OCI-LY1 (cell line): ENCODE results near the gene TMC7.

Source experiments
- H2AFZ ChIP-seq: fragments of 200-600 bp; sonication (generic), shearing (Covaris generic); 2 replicates; pipeline ENCODE4 v1.6.0; 2014; ENCODE audit warnings: antibody characterized with exemption, mild to moderate bottlenecking, low read length
- H3F3A ChIP-seq: fragments of 200-600 bp; sonication (generic), shearing (Covaris generic); 2 replicates; pipeline ENCODE4 v1.6.0; 2014; ENCODE audit warnings: mild to moderate bottlenecking, antibody characterized with exemption, low read length, moderate library complexity; ENCODE audit not compliant: insufficient read depth
- H3K27ac ChIP-seq: fragments of 200-600 bp; sonication (generic); 2 replicates; pipeline ENCODE4 v1.5.1; 2014; ENCODE audit warnings: low read length, mixed run types, mild to moderate bottlenecking, low read depth; ENCODE audit not compliant: poor library complexity, severe bottlenecking
- H3K27me3 ChIP-seq: fragments of 200-600 bp; sonication (generic); 2 replicates; pipeline ENCODE4 v1.6.0; 2014; ENCODE audit warnings: antibody characterized with exemption, mild to moderate bottlenecking, low read length, moderate library complexity; ENCODE audit not compliant: insufficient read depth
- H3K36me3 ChIP-seq: fragments of 200-600 bp; sonication (generic); 2 replicates; pipeline ENCODE4 v1.6.1; 2014; ENCODE audit warnings: mild to moderate bottlenecking, antibody characterized with exemption, low read length, moderate library complexity, mixed read lengths; ENCODE audit not compliant: insufficient read depth
- H3K4me1 ChIP-seq: fragments of 200-600 bp; sonication (generic); 2 replicates; pipeline ENCODE4 v1.5.1; 2014; ENCODE audit warnings: mild to moderate bottlenecking, low read length, moderate library complexity; ENCODE audit not compliant: insufficient read depth, severe bottlenecking
- H3K4me2 ChIP-seq: fragments of 200-600 bp; sonication (generic), shearing (Covaris generic); 2 replicates; pipeline ENCODE4 v1.6.1; 2014; ENCODE audit warnings: low read length
- H3K4me3 ChIP-seq: fragments of 200-600 bp; sonication (generic); 2 replicates; pipeline ENCODE4 v1.5.1; 2014; ENCODE audit warnings: low read length, low read depth, mild to moderate bottlenecking, mixed read lengths; ENCODE audit not compliant: poor library complexity, severe bottlenecking
- H3K79me2 ChIP-seq: fragments of 200-600 bp; shearing (Covaris generic); 2 replicates; pipeline ENCODE4 v1.6.1; 2016; ENCODE audit warnings: mixed run types, low read length, mixed read lengths; ENCODE audit not compliant: insufficient read depth
- H3K9ac ChIP-seq: fragments of 200-600 bp; sonication (generic), shearing (Covaris generic); 2 replicates; pipeline ENCODE4 v1.6.1; 2014; ENCODE audit warnings: mild to moderate bottlenecking, low read length, mixed read lengths
- H3K9me2 ChIP-seq: fragments of 200-600 bp; sonication (generic), shearing (Covaris generic); 2 replicates; pipeline ENCODE4 v1.6.1; 2014; ENCODE audit warnings: low read depth, mild to moderate bottlenecking, low read length, mixed read lengths
- H3K9me3 ChIP-seq: fragments of 200-600 bp; shearing (Covaris generic); 2 replicates; pipeline ENCODE4 v1.6.1; 2014; ENCODE audit warnings: low read length, mixed read lengths
- H4K20me1 ChIP-seq: fragments of 200-600 bp; sonication (generic), shearing (Covaris generic); 2 replicates; pipeline ENCODE4 v1.6.0; 2016; ENCODE audit warnings: mild to moderate bottlenecking, low read length; ENCODE audit not compliant: insufficient read depth
- CTCF ChIP-seq: fragments of 200-600 bp; sonication (generic), shearing (Covaris generic); IDR thresholded peaks from 2 replicates; pipeline ENCODE4 v1.5.1; 2017; ENCODE audit warnings: mild to moderate bottlenecking, antibody characterized with exemption, low read length, moderate library complexity, mixed read lengths
- EZH2 ChIP-seq: fragments of 200-600 bp; sonication (generic), shearing (Covaris generic); IDR thresholded peaks from 2 replicates; pipeline ENCODE4 v1.8.0; 2017; ENCODE audit warnings: borderline replicate concordance, mixed run types, mild to moderate bottlenecking, antibody characterized with exemption, low read length, moderate library complexity, mixed read lengths

TMC7 gene

GRCh38 chr16:18945233-18945632 is 38.5 kb upstream of the TMC7 start:
- H2AFZ ChIP-seq, result no peak overlapping the region
- H3K4me1 ChIP-seq, result peaks cover 5% of the 10 kb centered on the region
- TF ChIP-seq EZH2, result no peak
- H3K36me3 ChIP-seq, result no peaks in the 10 kb centered on the region; the same call in 1 of the 2 replicates
- H3K79me2 ChIP-seq, result no peaks in the 10 kb centered on the region
- no peak overlapping the region for H3K4me2 ChIP-seq
- no peaks in the 10 kb centered on the region for H3K9me2 ChIP-seq
- no peak overlapping the region for H3K27ac ChIP-seq
- H3K27me3 ChIP-seq, result no peaks in the 10 kb centered on the region; the same call in 1 of the 2 replicates
- no peak overlapping the region for H3K9ac ChIP-seq
- no peak overlapping the region for H3K4me3 ChIP-seq
- no peaks in the 10 kb centered on the region for H4K20me1 ChIP-seq
- no peaks in the 10 kb centered on the region for H3K9me3 ChIP-seq
- no peaks in the 10 kb centered on the region for H3F3A ChIP-seq

- no peak overlapping the region for H3K4me3 ChIP-seq
- no peak for TF ChIP-seq CTCF
- TF ChIP-seq EZH2, result no peak
- H3K27me3 ChIP-seq, result no peaks in the 10 kb centered on the region; the same call in 1 of the 2 replicates
- H2AFZ ChIP-seq, result no peak overlapping the region
- H3F3A ChIP-seq, result no peaks in the 10 kb centered on the region
- no peaks in the 10 kb centered on the region for H4K20me1 ChIP-seq
- H3K4me2 ChIP-seq, result no peak overlapping the region
- H3K9me3 ChIP-seq, result no peaks in the 10 kb centered on the region
- H3K9me2 ChIP-seq, result no peaks in the 10 kb centered on the region
- H3K27ac ChIP-seq, result no peak overlapping the region
- no peaks in the 10 kb centered on the region for H3K79me2 ChIP-seq
- no peaks in the 10 kb centered on the region; the same call in 1 of the 2 replicates for H3K36me3 ChIP-seq
- H3K4me1 ChIP-seq, result peaks cover 5% of the 10 kb centered on the region
- no peak overlapping the region for H3K9ac ChIP-seq
Measured at GRCh38 chr16:18948372-18949020, 35.2 kb upstream of the TMC7 start.

GRCh38 chr16:18950469-18951185 is 33.1 kb upstream of the TMC7 start:
- H2AFZ ChIP-seq, result no peak overlapping the region
- no peak overlapping the region for H3K27ac ChIP-seq
- H3K36me3 ChIP-seq, result no peaks in the 10 kb centered on the region; the same call in 1 of the 2 replicates
- H3K79me2 ChIP-seq, result no peaks in the 10 kb centered on the region
- no peaks in the 10 kb centered on the region for H3K9me3 ChIP-seq
- H3K9ac ChIP-seq, result no peak overlapping the region
- H3F3A ChIP-seq, result no peaks in the 10 kb centered on the region
- H3K4me2 ChIP-seq, result no peak overlapping the region
- no peaks in the 10 kb centered on the region for H4K20me1 ChIP-seq
- no peak for TF ChIP-seq CTCF
- no peak for TF ChIP-seq EZH2
- H3K9me2 ChIP-seq, result no peaks in the 10 kb centered on the region
- peaks cover 5% of the 10 kb centered on the region for H3K4me1 ChIP-seq
- no peak overlapping the region for H3K4me3 ChIP-seq
- H3K27me3 ChIP-seq, result no peaks in the 10 kb centered on the region
